ENCODE measurements around the gene ZBTB16.

DNA sequence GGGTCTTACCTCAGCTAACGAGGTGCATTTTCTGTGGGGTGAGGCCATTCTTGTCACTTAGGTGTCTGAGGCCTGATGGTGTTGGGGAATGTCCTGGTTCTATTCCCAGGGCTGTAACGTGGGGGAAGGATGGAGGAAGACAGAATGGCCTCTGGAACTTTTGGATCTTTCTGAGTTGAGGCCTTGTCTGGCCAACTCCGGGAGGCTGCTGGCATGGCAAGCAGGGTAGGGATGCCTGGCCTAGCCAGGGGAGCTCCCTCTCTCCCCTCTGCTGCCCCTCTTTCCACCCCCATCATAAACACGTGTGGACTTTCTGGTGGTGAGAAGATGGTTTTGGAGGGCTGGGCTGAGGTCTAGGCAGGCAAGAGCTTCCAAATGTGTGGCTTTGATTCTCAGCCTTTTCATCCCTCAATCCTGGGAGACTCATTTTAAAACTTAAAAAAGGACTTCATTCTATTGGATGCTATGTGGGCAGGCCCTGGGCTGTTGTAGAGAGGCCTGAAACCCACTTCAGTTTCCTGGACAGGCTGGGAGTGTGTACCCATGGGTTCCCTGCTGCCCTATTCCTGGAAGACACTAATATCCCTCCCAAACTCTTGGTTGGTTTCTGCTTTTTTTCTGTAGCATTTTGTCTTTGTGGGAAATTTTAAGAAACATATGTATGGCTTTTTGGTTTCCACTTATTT lies 30.9 kb downstream of the ZBTB16 start:
- TF ChIP-seq, protein P1, sequence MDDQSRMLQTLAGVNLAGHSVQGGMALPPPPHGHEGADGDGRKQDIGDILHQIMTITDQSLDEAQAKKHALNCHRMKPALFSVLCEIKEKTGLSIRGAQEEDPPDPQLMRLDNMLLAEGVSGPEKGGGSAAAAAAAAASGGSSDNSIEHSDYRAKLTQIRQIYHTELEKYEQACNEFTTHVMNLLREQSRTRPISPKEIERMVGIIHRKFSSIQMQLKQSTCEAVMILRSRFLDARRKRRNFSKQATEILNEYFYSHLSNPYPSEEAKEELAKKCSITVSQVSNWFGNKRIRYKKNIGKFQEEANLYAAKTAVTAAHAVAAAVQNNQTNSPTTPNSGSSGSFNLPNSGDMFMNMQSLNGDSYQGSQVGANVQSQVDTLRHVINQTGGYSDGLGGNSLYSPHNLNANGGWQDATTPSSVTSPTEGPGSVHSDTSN (CRISPR knock-in tag; IDR thresholded peaks at IDR 0.05), result no peak
- TF ChIP-seq ZNF473 (tag by site-specific recombination; IDR thresholded peaks at IDR 0.05) (no peak), ZNF350 (tag by site-specific recombination; IDR thresholded peaks at IDR 0.05) (no peak), HOXA7 (CRISPR knock-in tag; IDR thresholded peaks at IDR 0.05; ENCODE audit: borderline replicate concordance) (no peak), YY1 (tag by site-specific recombination; IDR thresholded peaks at IDR 0.05) (no peak)
- TF ChIP-seq, protein P2, sequence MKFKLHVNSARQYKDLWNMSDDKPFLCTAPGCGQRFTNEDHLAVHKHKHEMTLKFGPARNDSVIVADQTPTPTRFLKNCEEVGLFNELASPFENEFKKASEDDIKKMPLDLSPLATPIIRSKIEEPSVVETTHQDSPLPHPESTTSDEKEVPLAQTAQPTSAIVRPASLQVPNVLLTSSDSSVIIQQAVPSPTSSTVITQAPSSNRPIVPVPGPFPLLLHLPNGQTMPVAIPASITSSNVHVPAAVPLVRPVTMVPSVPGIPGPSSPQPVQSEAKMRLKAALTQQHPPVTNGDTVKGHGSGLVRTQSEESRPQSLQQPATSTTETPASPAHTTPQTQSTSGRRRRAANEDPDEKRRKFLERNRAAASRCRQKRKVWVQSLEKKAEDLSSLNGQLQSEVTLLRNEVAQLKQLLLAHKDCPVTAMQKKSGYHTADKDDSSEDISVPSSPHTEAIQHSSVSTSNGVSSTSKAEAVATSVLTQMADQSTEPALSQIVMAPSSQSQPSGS (tag by site-specific recombination; IDR thresholded peaks at IDR 0.05; ENCODE audit: low read depth), result no peak
- TF ChIP-seq, protein P3, sequence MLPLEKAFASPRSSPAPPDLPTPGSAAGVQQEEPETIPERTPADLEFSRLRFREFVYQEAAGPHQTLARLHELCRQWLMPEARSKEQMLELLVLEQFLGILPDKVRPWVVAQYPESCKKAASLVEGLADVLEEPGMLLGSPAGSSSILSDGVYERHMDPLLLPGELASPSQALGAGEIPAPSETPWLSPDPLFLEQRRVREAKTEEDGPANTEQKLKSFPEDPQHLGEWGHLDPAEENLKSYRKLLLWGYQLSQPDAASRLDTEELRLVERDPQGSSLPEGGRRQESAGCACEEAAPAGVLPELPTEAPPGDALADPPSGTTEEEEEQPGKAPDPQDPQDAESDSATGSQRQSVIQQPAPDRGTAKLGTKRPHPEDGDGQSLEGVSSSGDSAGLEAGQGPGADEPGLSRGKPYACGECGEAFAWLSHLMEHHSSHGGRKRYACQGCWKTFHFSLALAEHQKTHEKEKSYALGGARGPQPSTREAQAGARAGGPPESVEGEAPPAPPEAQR (tag by site-specific recombination; IDR thresholded peaks at IDR 0.05), result no peak

Measured in HEK293 (cell line).